NCI-H1092 (cell line): ENCODE data around the gene C12orf43.

Source experiments
- DNase-seq: peaks from one replicate; lab custom pipeline; 2025; lab: John Stamatoyannopoulos, UW

The C12orf43 gene

DNA sequence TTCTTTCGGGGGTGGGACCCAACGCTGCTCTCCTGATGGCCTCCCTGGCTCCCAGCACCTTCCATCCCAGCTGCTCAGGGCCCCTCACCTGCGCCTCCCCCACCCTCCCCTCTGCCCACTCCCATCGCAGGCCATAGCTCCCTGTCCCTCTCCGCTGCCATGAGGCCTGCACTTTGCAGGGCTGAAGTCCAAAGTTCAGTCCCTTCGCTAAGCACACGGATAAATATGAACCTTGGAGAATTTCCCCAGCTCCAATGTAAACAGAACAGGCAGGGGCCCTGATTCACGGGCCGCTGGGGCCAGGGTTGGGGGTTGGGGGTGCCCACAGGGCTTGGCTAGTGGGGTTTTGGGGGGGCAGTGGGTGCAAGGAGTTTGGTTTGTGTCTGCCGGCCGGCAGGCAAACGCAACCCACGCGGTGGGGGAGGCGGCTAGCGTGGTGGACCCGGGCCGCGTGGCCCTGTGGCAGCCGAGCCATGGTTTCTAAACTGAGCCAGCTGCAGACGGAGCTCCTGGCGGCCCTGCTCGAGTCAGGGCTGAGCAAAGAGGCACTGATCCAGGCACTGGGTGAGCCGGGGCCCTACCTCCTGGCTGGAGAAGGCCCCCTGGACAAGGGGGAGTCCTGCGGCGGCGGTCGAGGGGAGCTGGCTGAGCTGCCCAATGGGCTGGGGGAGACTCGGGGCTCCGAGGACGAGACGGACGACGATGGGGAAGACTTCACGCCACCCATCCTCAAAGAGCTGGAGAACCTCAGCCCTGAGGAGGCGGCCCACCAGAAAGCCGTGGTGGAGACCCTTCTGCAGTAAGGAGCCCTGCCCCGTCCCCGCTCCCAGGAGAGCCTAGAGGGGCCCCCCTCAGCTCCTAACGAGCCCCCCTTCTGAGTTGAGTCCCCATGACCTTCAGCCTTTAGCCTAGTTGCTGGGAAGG is 37.7 kb downstream of the C12orf43 start, which contains the start of gene HNF1A:
HNF1A (plus strand) TSS at position 248 of the 924 bp plus-strand sequence; CDS start at position 474, 226 bp downstream.
- no peak for DNase-seq

DNA sequence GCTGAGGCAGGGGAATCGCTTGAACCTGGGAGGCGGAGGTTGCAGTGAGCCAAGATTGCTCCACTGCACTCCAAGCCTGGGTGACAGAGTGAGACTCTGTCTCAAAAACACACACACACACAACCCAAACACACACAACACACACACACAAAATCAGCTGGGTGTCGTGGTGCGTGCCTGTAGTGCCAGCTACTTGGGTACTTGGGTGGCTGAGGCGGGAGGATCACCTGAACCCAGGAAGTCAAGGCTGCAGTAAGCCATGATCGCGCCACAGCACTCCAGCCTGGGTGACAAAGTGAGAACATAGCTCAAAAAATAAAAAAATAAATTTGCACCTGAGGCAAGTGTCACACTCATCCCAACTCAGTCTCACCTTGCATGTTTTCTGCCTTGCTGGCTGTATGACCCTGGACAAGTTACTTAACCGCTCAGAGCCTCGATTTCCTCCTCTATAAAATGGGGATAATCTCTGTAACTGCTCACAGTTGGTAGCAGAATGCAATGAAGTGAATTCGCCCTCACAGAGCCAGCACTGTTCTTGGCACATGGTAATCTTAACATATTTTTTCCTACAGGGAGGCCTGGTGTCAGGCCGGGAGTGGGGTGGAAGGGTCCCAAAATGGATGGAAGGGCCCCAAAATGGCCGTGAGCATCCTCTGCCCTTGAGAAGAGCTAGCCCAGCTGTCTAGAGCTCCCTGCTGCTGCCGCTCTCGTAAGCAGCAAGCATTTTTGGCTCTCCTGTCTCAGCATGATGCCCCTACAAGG is 38.6 kb downstream of the C12orf43 start:
- DNase-seq, result no peak

DNA sequence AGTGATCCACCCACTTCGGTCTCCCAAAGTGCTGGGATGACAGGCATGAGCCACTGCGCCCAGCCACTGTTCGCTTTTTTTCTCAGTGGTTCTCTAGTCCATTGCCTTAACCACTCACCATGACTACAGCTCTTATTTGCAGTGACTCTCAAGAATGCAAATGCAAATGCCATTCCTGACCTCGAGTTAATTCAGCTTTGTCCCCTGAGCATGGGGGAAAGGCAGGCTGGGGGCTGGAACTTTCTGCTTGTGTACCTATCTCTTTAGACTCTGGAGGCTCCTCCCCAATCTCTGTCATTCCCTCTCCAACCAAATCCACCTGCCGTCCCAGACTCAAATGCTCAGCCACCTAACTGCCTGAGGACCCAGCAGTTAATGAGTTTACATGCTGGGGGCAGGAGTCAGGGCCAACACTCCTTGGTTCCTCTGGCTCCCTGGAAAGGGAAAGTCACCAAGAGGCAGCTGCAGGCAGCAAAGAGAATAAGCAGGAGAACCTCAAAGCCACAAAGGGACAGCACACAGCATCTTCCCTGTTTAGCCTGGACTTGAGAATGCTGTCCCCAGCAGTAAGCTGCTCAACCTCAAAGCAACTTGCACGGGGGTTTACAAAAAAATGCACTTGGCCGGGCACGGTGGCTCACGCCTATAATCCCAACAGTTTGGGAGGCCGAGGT is 43.3 kb downstream of the C12orf43 start:
- DNase-seq, result no peak

DNA sequence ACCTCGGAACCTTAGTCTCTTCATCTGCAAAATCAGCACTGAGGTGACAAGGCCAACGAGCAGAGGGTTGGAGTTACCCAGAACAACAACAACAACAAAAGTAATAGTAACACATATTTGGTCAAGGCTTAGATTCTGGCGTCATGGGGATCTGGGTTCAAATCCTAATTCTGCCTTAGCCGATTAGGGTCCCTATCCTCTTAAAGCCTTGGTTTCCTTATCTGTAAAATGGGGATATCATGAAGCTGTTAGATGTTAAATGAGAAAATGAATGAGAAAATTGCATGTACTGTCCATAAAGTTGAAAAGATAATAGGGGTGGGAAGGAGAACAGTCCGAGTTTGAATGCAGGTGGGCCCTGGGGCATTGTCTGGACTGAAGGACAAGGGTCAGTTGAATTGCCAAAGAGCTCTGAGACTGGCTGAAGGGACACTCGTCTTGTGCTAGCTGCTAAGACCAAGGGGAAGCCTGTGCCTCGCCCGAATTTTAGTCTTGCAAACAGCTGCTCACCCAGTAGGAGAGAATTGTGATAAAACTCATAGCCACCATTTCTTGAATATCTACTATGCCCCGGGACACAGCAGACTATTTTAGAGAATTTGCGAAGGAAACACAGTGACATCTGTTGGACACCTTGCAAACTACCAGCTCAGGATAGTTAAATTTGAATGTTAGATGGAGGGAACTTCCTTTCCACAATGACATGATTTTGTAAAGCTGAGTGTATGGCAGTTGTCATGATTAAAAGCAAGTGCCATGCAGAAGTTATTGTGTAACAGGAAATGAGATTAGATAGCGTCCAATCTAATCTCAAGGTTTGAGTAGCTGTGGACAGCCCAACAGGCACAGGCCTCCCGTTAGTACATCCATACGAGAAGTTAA is 44.7 kb downstream of the C12orf43 start:
- DNase-seq, result no peak

DNA sequence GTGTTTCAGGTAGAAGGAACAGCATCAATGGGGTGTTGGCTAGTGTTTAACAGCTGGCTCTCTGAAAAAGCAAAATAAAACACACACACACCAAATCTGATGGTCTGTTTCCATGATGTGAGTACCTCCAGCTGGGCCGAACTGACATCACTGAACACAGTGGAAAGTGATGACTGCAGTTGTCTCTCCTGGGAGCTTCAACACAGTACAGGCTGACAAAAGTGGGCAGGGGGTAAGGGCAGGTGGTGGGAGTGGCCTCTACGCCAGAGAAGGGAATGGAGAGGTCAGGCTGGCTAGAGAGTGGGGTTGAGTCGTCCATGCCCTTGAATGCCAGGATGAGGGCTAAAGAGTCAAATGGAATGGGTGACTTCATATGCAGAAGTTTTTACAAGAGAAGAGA is 46.0 kb downstream of the C12orf43 start:
- DNase-seq, result no peak

DNA sequence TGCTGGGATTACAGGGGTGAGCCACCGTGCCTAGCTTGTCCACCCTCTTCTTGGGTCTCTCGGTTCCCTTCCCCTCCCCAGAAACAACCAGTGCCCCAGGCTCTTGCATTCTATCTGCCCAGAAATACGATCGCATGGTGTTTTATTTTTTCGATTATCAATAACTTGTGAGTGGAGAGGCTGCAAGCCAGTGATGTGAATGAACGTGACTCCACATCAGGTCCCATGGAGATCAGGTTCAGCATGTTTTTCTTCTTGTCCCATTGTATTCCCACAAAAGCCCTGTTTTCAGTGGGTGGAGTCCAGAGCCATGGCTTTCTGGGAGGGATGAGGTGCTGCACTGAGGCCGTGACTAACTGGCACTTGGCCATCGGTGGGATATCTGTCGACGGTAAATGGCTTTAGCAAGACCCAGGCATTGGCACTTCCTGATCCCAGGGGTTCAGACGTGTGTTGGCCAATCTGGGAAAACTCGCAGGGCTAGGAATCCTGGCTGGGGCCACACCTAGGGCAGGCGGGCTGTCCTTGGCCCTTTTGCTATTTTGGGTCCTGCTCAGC is 50.7 kb downstream of the C12orf43 start:
- DNase-seq, result no peak

DNA sequence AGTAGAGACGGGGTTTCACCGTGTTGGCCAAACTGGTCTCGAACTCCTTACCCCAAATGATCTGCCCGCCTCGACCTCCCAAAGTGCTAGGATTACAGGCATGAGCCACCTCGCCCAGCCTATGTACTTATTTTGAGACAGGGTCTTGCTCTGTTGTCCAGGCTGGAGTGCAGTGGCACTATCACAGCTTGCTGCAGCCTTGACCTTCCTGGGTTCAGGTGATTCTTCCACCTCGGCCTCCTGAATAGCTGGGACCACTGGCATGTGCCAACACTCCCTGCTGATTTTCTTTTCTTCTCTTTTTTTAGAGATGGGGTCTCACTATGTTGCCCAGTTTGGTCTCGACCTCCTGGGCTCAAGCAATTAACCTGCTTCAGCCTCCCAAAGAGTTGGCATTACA is 52.0 kb downstream of the C12orf43 start:
- no peak for DNase-seq

DNA sequence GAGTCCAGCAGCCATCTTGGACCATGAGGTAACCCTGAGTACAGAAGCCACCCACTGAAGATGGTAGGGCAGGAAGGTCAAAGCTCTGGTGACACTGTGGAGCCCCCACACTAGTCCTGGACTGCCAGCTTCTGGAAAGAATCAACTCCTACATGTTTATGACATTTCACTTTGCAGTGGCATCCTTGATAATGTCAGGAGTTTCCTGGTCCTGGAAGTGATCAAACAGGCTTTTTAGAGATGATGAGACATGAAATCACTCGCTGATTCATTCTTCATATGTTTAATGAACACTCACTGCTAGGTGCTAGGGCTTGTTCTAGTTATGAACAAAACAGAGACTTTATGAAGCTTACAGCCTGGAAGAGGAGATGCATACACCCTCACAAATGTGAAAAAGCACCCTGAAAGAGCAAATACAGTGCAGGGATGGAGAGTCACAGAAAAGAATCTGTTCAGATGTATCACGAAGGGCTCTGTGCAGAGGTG is 53.7 kb downstream of the C12orf43 start:
- DNase-seq, result no peak

DNA sequence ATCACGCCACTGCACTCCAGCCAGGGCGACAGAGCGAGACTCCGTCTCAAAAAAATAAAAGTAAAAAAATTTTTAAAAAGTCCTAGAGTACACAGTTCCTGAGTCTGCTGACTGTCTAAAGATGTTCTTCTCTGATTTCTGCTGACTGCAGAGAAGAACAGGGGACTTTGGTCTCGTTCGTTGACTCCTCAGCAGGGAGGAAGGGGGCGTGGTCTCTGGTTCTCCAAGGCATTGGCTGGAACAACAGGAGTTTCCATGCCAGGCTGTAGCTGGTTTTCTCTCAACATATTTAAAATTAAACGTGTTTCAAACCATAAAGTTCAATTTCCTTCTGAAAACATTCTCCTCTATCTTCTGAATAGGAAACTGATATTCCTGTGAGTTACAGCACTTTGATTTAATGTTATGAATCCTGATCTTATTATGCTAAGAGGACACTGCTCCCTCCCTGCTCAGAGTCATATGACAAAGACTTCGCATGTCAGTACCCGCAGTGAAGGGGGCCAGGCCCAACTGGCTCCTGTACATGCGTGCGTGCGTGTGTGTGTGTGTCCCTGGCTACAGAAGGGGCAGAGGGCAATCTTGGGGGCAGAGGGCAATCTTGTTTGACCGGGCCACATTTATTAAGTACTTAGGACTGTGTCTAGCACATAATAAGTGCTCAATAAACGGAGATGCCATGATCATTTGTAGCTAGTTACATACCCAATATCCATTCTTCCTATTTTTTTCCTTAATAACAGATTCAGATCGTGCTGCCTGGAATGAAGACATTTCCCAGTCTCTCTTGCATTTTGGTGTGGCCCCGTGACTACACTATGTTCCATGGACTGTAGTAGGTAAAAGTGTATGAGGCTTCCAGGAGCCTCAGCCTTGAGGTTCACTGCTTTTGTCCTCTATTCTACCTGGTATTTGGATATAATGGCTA is 54.4 kb downstream of the C12orf43 start:
- DNase-seq, result no peak

DNA sequence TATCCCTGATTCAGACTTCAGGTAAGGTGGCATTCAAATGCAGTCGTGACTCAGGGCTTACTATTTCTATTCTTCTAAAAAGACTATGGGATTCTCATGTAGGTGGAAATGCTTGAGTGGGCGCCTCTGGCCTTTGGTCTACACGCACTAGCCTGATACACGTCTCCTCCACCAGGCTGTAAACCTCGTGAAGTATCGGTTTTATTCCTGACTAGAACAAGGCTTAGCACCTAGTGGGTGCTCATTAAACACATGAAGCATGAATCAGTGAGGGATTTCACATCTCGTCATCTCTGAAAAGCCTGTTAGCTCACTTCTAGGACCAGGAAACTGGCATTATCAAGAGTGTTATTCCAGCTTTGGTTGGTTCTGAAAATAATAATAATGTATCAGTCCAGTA is 55.6 kb downstream of the C12orf43 start:
- DNase-seq, result no peak

DNA sequence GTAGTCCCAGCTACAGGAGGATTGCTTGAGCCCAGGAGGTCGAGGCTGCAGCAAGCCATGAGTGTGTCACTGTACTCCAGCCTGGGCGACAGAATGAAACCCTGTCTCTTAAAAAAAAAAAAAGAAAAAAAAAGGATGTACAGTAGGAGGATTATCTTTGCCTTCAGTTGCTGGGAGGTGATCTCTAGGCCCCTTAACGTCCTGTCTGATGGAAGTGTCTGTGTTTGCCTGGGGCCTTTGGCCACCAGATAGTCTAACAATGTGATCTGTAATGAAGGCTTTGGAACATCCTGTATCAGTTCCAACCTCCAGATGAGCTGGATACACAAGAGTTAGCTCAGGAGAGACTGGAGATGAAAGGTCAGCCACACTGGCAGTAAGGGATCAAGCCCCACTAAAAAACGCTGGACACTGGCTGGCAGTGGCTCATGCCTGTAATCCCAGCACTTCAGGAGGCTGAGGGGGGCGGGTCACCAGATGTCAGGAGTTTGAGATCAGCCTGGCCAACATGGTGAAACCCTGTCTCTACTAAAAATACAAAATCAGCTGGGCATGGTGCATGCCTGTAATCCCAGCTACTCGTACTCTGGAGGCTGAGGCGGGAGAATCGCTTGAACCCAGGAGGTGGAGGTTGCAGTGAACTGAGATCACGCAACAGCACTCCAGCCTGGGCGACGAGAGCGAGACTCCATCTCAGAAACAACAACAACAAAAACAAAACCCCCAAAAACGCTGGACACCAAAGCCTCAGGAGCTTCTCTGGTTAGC is 57.0 kb downstream of the C12orf43 start:
- DNase-seq, result no peak

DNA sequence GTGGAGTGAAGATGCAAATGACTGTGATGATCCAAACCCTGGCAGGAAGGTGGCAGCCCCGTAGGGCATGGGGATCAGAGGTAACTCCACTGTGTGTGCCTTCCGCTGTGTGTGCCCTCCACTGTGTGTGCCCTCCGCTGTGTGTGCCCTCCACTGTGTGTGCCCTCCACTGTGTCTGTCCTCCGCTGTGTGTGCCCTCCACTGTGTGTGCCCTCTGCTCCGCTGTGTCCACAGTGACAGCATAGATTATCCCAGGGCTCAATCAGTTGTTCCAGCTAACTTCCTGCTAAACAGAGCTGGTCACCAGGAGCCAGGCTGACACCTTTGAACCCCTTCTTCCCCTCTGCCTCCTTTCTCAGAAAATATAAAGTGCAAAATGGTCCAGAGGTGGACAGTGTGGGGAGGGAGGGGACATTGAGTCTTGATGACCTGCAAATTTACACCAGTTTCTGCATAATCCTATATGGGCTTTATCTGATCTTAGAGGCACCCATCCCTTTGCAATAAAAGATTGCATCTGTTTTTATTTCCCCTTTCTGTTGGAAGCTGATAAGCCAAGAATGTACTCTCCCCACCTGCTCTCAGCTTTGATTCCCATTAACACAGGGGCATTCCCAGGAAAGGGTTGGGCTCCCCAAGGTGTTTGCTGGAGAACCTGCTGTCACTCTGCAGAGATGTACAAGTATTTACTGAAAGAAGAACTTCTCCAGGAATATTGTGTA is 59.5 kb downstream of the C12orf43 start:
- no peak for DNase-seq

DNA sequence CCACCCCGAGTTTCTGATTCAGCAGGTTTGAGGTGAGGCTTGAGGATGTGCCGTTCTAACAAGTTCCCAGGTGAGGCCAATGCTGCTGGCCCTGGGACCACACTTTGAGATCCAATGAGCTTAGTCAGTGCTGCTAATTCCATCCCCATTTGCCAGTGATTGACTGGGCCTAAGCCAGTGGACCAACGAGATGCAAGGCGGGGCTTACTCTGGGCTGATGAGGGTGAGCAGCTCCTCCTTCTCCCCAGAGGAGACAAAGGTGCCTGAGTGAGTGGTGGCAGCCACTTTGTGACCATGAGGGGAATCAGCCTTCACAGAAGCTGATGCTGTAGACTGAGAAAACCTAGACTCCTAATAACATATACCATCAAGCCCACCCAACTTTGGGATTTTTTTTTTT is 61.1 kb downstream of the C12orf43 start:
- DNase-seq, result no peak

DNA sequence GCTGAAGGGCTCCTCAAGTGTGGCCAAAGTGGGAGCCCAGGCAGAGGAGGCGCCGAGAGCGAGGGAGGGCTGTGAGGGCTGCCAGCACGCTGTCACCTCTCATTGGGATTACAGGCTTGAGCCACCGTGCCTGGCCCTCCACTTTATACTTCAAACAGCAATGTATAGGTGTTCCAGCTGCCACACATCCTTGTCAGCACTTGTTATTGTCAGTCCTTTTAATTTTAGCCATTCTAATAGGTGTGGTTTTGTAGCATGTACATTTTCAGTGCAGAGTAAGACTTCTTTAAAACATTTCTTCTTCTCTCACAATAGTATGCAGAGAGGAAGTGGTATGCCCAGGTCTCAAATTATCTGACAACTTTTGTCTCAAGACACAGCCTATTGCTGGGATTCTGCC is 65.5 kb downstream of the C12orf43 start:
- no peak for DNase-seq
